Neutrophil (primary cell): ENCODE data around the gene NSL1.

Experiments
- H3K27ac ChIP-seq: fragments of 200-600 bp; sonication (generic); 2 replicates; pipeline ENCODE4 v1.5.1; 2016; ENCODE audit warnings: mild to moderate bottlenecking, moderate library complexity
- H3K27me3 ChIP-seq: fragments of 200-600 bp; sonication (generic); 2 replicates; pipeline ENCODE4 v1.6.0; 2016; ENCODE audit warnings: mild to moderate bottlenecking
- H3K36me3 ChIP-seq: fragments of 200-600 bp; sonication (generic); 2 replicates; pipeline ENCODE4 v1.5.1; 2017
- H3K4me1 ChIP-seq, 2 experiments: fragments of 200-600 bp in 1 of 2; sonication (generic) in 1 of 2; 1 replicate in 1 of 2; 2 replicates in 1 of 2; pipeline versions ENCODE4 v1.5.1 to v1.6.1; 2013 to 2016; ENCODE audit warnings: low read depth in 1 of 2, low read length in 1 of 2, mild to moderate bottlenecking in 1 of 2, moderate library complexity in 1 of 2; ENCODE audit not compliant: control insufficient read depth in 1 of 2, insufficient read depth in 1 of 2
- H3K4me3 ChIP-seq, 2 experiments: fragments of 200-600 bp in 1 of 2; sonication (generic) in 1 of 2; 1 replicate in 1 of 2; 2 replicates in 1 of 2; pipeline ENCODE4 v1.5.1; 2013 to 2016; ENCODE audit warnings: low read depth in 1 of 2, low read length in 1 of 2, mild to moderate bottlenecking in 1 of 2, moderate library complexity in 1 of 2
- H3K9me3 ChIP-seq: fragments of 200-600 bp; sonication (generic); 2 replicates; pipeline ENCODE4 v1.5.1; 2016
- TF ChIP-seq, protein P1 (sequence below): fragments of 200-600 bp; sonication (generic); IDR thresholded peaks from 2 replicates; pipeline ENCODE4 v1.5.1; 2016; ENCODE audit warnings: antibody characterized with exemption

NSL1 gene

GRCh38 chr1:212762839-212763238, 28.7 kb downstream of the NSL1 start:
- H3K36me3 ChIP-seq: peaks cover 4% of the 10 kb centered on the region
- H3K9me3 ChIP-seq: no peaks in the 10 kb centered on the region
- no peaks in the 10 kb centered on the region for H3K27me3 ChIP-seq
- no peak overlapping the region for H3K27ac ChIP-seq
- TF ChIP-seq, protein P1, sequence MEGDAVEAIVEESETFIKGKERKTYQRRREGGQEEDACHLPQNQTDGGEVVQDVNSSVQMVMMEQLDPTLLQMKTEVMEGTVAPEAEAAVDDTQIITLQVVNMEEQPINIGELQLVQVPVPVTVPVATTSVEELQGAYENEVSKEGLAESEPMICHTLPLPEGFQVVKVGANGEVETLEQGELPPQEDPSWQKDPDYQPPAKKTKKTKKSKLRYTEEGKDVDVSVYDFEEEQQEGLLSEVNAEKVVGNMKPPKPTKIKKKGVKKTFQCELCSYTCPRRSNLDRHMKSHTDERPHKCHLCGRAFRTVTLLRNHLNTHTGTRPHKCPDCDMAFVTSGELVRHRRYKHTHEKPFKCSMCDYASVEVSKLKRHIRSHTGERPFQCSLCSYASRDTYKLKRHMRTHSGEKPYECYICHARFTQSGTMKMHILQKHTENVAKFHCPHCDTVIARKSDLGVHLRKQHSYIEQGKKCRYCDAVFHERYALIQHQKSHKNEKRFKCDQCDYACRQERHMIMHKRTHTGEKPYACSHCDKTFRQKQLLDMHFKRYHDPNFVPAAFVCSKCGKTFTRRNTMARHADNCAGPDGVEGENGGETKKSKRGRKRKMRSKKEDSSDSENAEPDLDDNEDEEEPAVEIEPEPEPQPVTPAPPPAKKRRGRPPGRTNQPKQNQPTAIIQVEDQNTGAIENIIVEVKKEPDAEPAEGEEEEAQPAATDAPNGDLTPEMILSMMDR: no peak
- H3K4me3 ChIP-seq: no peak overlapping the region
- H3K4me1 ChIP-seq: no peaks in the 10 kb centered on the region

DNA sequence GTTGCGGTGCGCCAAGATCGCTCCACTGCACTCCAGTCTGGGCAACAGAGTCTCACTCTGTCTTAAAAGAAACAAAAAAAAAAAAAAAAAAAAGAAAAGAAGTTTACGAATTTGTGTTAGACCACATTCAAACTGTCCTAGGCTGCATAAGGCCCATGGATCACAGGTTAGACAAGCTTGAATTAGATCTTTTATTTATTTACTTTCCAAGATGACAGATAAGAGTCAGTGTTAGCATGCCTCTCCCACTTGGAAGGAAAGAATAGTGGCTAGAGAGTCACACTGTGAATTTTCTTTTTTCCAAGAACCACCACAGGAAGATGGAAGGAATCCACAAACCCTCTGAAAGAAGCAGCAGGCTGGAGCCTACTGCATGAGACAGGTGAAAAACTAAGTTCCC, 29.3 kb downstream of the NSL1 start:
- H3K9me3 ChIP-seq: no peaks in the 10 kb centered on the region
- TF ChIP-seq, protein P1: no peak
- H3K36me3 ChIP-seq: peaks cover 4% of the 10 kb centered on the region
- H3K4me1 ChIP-seq: no peaks in the 10 kb centered on the region
- no peak overlapping the region for H3K4me3 ChIP-seq
- H3K27ac ChIP-seq: no peak overlapping the region
- H3K27me3 ChIP-seq: no peaks in the 10 kb centered on the region

- peaks cover 4% of the 10 kb centered on the region for H3K36me3 ChIP-seq
Observed at GRCh38 chr1:212760126-212760823, 31.3 kb downstream of the NSL1 start.

DNA sequence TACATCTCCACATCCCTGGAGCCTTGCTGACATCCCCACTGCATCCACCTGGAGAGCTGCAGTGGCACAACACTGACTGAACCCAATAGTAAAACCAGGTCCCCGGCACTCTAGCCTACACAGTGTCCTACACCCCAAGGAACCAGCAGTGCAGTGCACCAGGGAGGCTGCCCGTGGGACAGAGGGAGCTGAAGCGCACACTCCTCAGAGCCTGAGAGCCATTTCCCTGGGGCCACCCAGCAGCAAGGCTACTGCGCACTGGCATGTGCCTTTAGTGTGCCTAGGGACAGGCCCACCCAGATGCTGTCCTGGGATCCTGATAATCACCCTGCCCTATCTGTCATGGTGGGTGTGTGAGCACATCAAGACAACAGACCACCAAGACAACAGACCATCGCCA, 31.9 kb downstream of the NSL1 start:
- no peaks in the 10 kb centered on the region for H3K27me3 ChIP-seq
- peaks cover 4% of the 10 kb centered on the region for H3K36me3 ChIP-seq
- peaks cover 5 to 6% of the 10 kb centered on the region in 2 experiments for H3K4me1 ChIP-seq
- no peak overlapping the region for H3K4me3 ChIP-seq
- H3K27ac ChIP-seq: no peak overlapping the region
- TF ChIP-seq, protein P1: no peak
- H3K9me3 ChIP-seq: no peaks in the 10 kb centered on the region

More at GRCh38 chr1:212760126-212760823, 31.3 kb downstream of the NSL1 start:
- H3K27ac ChIP-seq: no peak overlapping the region
- no peaks in the 10 kb centered on the region for H3K9me3 ChIP-seq
- no peaks in the 10 kb centered on the region for H3K4me1 ChIP-seq
- TF ChIP-seq, protein P1: peak; percentile 61
- H3K4me3 ChIP-seq: no peak overlapping the region
- no peaks in the 10 kb centered on the region for H3K27me3 ChIP-seq

GRCh38 chr1:212754680-212755079, 36.9 kb downstream of the NSL1 start:
- peak overlapping the region; percentile 87 for H3K27ac ChIP-seq
- H3K4me3 ChIP-seq: peak overlapping the region; percentile 49 to 51

More at GRCh38 chr1:212754680-212755079, 36.9 kb downstream of the NSL1 start:
- H3K4me1 ChIP-seq: peaks cover 51 to 56% of the 10 kb centered on the region in 2 experiments
- H3K9me3 ChIP-seq: no peaks in the 10 kb centered on the region
- H3K27me3 ChIP-seq: no peaks in the 10 kb centered on the region
- no peaks in the 10 kb centered on the region for H3K36me3 ChIP-seq
- TF ChIP-seq, protein P1: no peak
